Fibroblast of mammary gland (primary cell): ENCODE data around the gene CNDP1.

Experiments used
- DNase-seq: peaks from one replicate; pipeline ENCODE4 v3.0.0-alpha.2; 2010; ENCODE audit warnings: low read depth
- H3K4me3 ChIP-seq: 2 replicates; pipeline ENCODE4 v1.5.1; 2011; ENCODE audit warnings: low read depth, mild to moderate bottlenecking, low read length, moderate library complexity; ENCODE audit not compliant: control insufficient read depth
- CTCF ChIP-seq: conservative IDR thresholded peaks from 2 replicates; pipeline ENCODE4 v1.5.1; 2011; ENCODE audit warnings: low read depth, low read length, inconsistent platforms; ENCODE audit not compliant: control insufficient read depth, insufficient read depth

Gene CNDP1

GRCh38 chr18:74567822-74568221 lies 33.5 kb downstream of the CNDP1 start:
- H3K4me3 ChIP-seq, result no peak overlapping the region
- no peak for TF ChIP-seq CTCF
- no peak for DNase-seq

GRCh38 chr18:74569401-74569800 lies 35.1 kb downstream of the CNDP1 start:
- H3K4me3 ChIP-seq, result no peak overlapping the region
- no peak for TF ChIP-seq CTCF
- DNase-seq, result no peak

GRCh38 chr18:74570266-74570665 lies 36.0 kb downstream of the CNDP1 start:
- no peak for TF ChIP-seq CTCF
- no peak for DNase-seq
- no peak overlapping the region for H3K4me3 ChIP-seq

GRCh38 chr18:74571895-74572680 lies 37.8 kb downstream of the CNDP1 start:
- no peak overlapping the region for H3K4me3 ChIP-seq
- TF ChIP-seq CTCF, result no peak
- DNase-seq, result no peak

GRCh38 chr18:74573053-74573452 lies 38.8 kb downstream of the CNDP1 start:
- TF ChIP-seq CTCF, result no peak
- no peak for DNase-seq
- no peak overlapping the region for H3K4me3 ChIP-seq

- TF ChIP-seq CTCF, result no peak
- no peak for DNase-seq
- no peak overlapping the region for H3K4me3 ChIP-seq
Measured at GRCh38 chr18:74574916-74575315, 40.6 kb downstream of the CNDP1 start.
